T-helper 1 cell treated with Interleukin-12 subunit alpha and Interleukin-12 subunit beta and Interleukin-4 antibody, amounts not matched to agents 30 μg/mL and 1 μg/mL, for 36 hours (primary cell): Measurements from ENCODE around the gene CNTRL.
"Not testable (repeated sequence)": the region's sequence is repeated elsewhere in the genome, so short reads cannot be mapped to it uniquely, and the experiment has no call there.

Experiments
- H3K27ac Mint-ChIP-seq: one replicate; pipeline ENCODE4 v1.8.0; 2021; ENCODE audit warnings: mild to moderate bottlenecking, mixed read lengths
- H3K27me3 Mint-ChIP-seq: one replicate; pipeline ENCODE4 v1.8.0; 2021; ENCODE audit warnings: low read depth, mixed read lengths
- H3K36me3 Mint-ChIP-seq: one replicate; pipeline ENCODE4 v1.8.0; 2021; ENCODE audit warnings: low read depth, mixed read lengths
- H3K4me1 Mint-ChIP-seq: one replicate; pipeline ENCODE4 v1.8.0; 2021; ENCODE audit warnings: low read depth, mixed read lengths
- H3K4me3 Mint-ChIP-seq: one replicate; pipeline ENCODE4 v1.8.0; 2021; ENCODE audit warnings: mild to moderate bottlenecking, moderate library complexity, mixed read lengths
- H3K9me3 Mint-ChIP-seq: one replicate; pipeline ENCODE4 v1.8.0; 2021; ENCODE audit warnings: mixed read lengths

Gene CNTRL

GRCh38 chr9:121095057-121095456 lies 20.3 kb downstream of the CNTRL start:
- Mint-ChIP-seq H3K4me1 (peaks cover 2% of the 10 kb centered on the region), H3K36me3 (peaks cover 63% of the 10 kb centered on the region), H3K27me3 (no peaks in the 10 kb centered on the region), H3K9me3 (peaks cover 13% of the 10 kb centered on the region), H3K4me3 (no peak overlapping the region), H3K27ac (no peak overlapping the region)

- Mint-ChIP-seq H3K36me3 (peaks cover 74% of the 10 kb centered on the region), H3K9me3 (peaks cover 39% of the 10 kb centered on the region), H3K27ac (no peak overlapping the region), H3K27me3 (no peaks in the 10 kb centered on the region), H3K4me3 (no peak overlapping the region), H3K4me1 (no peaks in the 10 kb centered on the region)
These were observed 23.9 kb downstream of the CNTRL start for GRCh38 chr9:121098567-121099198.

GRCh38 chr9:121104054-121104453 lies 29.3 kb downstream of the CNTRL start:
- H3K4me3 Mint-ChIP-seq, H3K27ac Mint-ChIP-seq, H3K27me3 Mint-ChIP-seq: not testable (repeated sequence)
- peaks cover 58% of the 10 kb centered on the region for H3K36me3 Mint-ChIP-seq
- peaks cover 36% of the 10 kb centered on the region for H3K9me3 Mint-ChIP-seq
- H3K4me1 Mint-ChIP-seq: peaks cover 17% of the 10 kb centered on the region

GRCh38 chr9:121105531-121105930 lies 30.8 kb downstream of the CNTRL start:
- H3K27ac Mint-ChIP-seq: peak overlapping the region; percentile 2
- peaks cover 19% of the 10 kb centered on the region for H3K4me1 Mint-ChIP-seq
- H3K36me3 Mint-ChIP-seq: peaks cover 50% of the 10 kb centered on the region
- H3K9me3 Mint-ChIP-seq: peaks cover 22% of the 10 kb centered on the region
- no peaks in the 10 kb centered on the region for H3K27me3 Mint-ChIP-seq
- no peak overlapping the region for H3K4me3 Mint-ChIP-seq

- peaks cover 10% of the 10 kb centered on the region for H3K9me3 Mint-ChIP-seq
- no peaks in the 10 kb centered on the region for H3K27me3 Mint-ChIP-seq
- H3K36me3 Mint-ChIP-seq: peaks cover 40% of the 10 kb centered on the region
- H3K27ac Mint-ChIP-seq: no peak overlapping the region
- H3K4me3 Mint-ChIP-seq: no peak overlapping the region
- peaks cover 19% of the 10 kb centered on the region for H3K4me1 Mint-ChIP-seq
These were observed 32.3 kb downstream of the CNTRL start for GRCh38 chr9:121107029-121107428.

- H3K4me3 Mint-ChIP-seq: no peak overlapping the region
- no peaks in the 10 kb centered on the region for H3K27me3 Mint-ChIP-seq
- H3K27ac Mint-ChIP-seq: no peak overlapping the region
- peaks cover 19% of the 10 kb centered on the region for H3K4me1 Mint-ChIP-seq
- peaks cover 3% of the 10 kb centered on the region for H3K9me3 Mint-ChIP-seq
- peaks cover 36% of the 10 kb centered on the region for H3K36me3 Mint-ChIP-seq
These were observed 33.1 kb downstream of the CNTRL start for GRCh38 chr9:121107881-121108280.

- no peak overlapping the region for H3K4me3 Mint-ChIP-seq
- H3K4me1 Mint-ChIP-seq: peaks cover 11% of the 10 kb centered on the region
- no peaks in the 10 kb centered on the region for H3K27me3 Mint-ChIP-seq
- no peak overlapping the region for H3K27ac Mint-ChIP-seq
- H3K9me3 Mint-ChIP-seq: no peaks in the 10 kb centered on the region
- H3K36me3 Mint-ChIP-seq: peaks cover 41% of the 10 kb centered on the region
These were observed 40.7 kb downstream of the CNTRL start for GRCh38 chr9:121115466-121115865.

- Mint-ChIP-seq H3K4me3 (no peak overlapping the region), H3K36me3 (peaks cover 33% of the 10 kb centered on the region), H3K9me3 (no peaks in the 10 kb centered on the region), H3K4me1 (peaks cover 30% of the 10 kb centered on the region), H3K27me3 (no peaks in the 10 kb centered on the region), H3K27ac (no peak overlapping the region)
These were observed 43.5 kb downstream of the CNTRL start for GRCh38 chr9:121118266-121118665.

- Mint-ChIP-seq H3K27me3 (no peaks in the 10 kb centered on the region), H3K4me3 (peak overlapping the region; percentile 23), H3K4me1 (peaks cover 43% of the 10 kb centered on the region), H3K9me3 (no peaks in the 10 kb centered on the region), H3K27ac (peak overlapping the region; percentile 70), H3K36me3 (peaks cover 34% of the 10 kb centered on the region)
These were observed 45.6 kb downstream of the CNTRL start for GRCh38 chr9:121120386-121120785.

- peaks cover 37% of the 10 kb centered on the region for H3K36me3 Mint-ChIP-seq
- peak overlapping the region; percentile 90 for H3K27ac Mint-ChIP-seq
- H3K4me3 Mint-ChIP-seq: peak overlapping the region; percentile 91
- H3K9me3 Mint-ChIP-seq: no peaks in the 10 kb centered on the region
- peaks cover 41% of the 10 kb centered on the region for H3K4me1 Mint-ChIP-seq
- H3K27me3 Mint-ChIP-seq: no peaks in the 10 kb centered on the region
These were observed 46.9 kb downstream of the CNTRL start for GRCh38 chr9:121121582-121122087.

- no peaks in the 10 kb centered on the region for H3K27me3 Mint-ChIP-seq
These were observed 47.7 kb downstream of the CNTRL start for GRCh38 chr9:121122246-121123032.

GRCh38 chr9:121123816-121124535 lies 49.2 kb downstream of the CNTRL start:
- H3K27me3 Mint-ChIP-seq: no peaks in the 10 kb centered on the region
- peak overlapping the region; percentile 34 for H3K4me3 Mint-ChIP-seq
- peaks cover 46% of the 10 kb centered on the region for H3K4me1 Mint-ChIP-seq
- peaks cover 52% of the 10 kb centered on the region for H3K36me3 Mint-ChIP-seq
- peak overlapping the region; percentile 83 for H3K27ac Mint-ChIP-seq
- H3K9me3 Mint-ChIP-seq: peaks cover 7% of the 10 kb centered on the region

More at GRCh38 chr9:121122246-121123032, 47.7 kb downstream of the CNTRL start:
- Mint-ChIP-seq H3K27ac (peak overlapping the region; percentile 90), H3K36me3 (peaks cover 44% of the 10 kb centered on the region), H3K4me1 (peaks cover 41% of the 10 kb centered on the region), H3K9me3 (no peaks in the 10 kb centered on the region), H3K4me3 (peak overlapping the region; percentile 91)

- Mint-ChIP-seq H3K9me3 (peaks cover 16% of the 10 kb centered on the region), H3K27ac (no peak overlapping the region), H3K4me1 (peaks cover 48% of the 10 kb centered on the region), H3K36me3 (peaks cover 54% of the 10 kb centered on the region), H3K4me3 (no peak overlapping the region), H3K27me3 (no peaks in the 10 kb centered on the region)
These were observed 50.8 kb downstream of the CNTRL start for GRCh38 chr9:121125590-121125989.

GRCh38 chr9:121129384-121129783 lies 54.6 kb downstream of the CNTRL start:
- H3K4me3 Mint-ChIP-seq, H3K27ac Mint-ChIP-seq, H3K27me3 Mint-ChIP-seq: not testable (repeated sequence)
- Mint-ChIP-seq H3K36me3 (peaks cover 71% of the 10 kb centered on the region), H3K4me1 (peaks cover 50% of the 10 kb centered on the region), H3K9me3 (peaks cover 18% of the 10 kb centered on the region)
